ENCODE data around the gene MDGA2.

DNA sequence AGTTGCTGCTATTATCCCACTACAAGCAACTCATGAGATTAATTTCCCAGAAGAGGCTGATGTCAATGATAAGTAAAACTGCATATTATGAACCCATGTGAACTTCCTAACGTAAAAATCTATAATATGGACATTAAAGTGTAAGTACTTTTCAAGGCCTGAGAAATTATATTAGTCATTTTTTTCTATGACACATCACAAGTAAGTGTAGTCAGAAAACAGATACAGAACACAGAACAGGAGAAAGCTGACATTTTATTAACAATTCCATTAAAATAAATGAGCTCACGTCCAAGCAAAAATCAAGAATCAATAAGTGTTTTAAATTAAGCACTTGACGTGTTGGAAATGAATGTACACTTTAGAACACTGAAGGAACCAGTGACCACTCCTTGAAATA is 155.0 kb downstream of the MDGA2 start:
- TF ChIP-seq, protein P1, sequence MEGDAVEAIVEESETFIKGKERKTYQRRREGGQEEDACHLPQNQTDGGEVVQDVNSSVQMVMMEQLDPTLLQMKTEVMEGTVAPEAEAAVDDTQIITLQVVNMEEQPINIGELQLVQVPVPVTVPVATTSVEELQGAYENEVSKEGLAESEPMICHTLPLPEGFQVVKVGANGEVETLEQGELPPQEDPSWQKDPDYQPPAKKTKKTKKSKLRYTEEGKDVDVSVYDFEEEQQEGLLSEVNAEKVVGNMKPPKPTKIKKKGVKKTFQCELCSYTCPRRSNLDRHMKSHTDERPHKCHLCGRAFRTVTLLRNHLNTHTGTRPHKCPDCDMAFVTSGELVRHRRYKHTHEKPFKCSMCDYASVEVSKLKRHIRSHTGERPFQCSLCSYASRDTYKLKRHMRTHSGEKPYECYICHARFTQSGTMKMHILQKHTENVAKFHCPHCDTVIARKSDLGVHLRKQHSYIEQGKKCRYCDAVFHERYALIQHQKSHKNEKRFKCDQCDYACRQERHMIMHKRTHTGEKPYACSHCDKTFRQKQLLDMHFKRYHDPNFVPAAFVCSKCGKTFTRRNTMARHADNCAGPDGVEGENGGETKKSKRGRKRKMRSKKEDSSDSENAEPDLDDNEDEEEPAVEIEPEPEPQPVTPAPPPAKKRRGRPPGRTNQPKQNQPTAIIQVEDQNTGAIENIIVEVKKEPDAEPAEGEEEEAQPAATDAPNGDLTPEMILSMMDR (IDR thresholded peaks at IDR 0.05): no peak
- TF ChIP-seq POLR2AphosphoS5 (IDR thresholded peaks at IDR 0.05) (no peak), POLR2A (IDR thresholded peaks at IDR 0.05) (no peak)

Measured in upper lobe of left lung (tissue), 4 donors.